ENCODE measurements around the gene WASL.

DNA sequence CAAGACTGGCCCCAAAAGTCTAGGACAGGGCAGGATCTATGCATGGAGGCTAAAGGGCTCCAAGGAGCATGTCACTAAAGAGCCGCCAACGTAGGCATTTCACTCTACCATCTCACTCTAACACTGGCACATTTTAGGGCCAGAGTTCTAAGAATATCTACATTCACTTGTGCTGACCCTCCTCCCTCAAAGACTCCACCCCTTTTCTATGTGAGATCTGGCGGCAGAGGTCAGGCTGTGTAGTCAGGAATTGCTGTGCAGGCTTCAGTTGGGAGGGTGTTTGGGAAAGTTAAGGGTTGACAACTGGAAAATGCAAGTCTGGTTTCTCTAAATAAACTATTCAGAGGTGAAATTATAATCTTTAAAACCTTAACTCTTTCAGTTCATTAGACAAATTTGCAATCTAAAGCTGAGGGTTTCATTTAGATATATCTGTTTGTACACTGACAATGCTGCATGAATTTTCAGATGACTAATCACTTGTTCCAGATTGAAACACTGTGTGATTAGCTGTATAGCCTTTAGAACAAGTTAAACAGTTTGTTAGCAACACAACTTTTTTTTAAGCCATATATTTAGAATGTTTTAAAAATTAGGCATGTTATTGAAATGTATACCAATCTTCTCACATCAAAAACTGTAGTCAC lies 74.9 kb downstream of the WASL start:
- TF ChIP-seq, protein P1, sequence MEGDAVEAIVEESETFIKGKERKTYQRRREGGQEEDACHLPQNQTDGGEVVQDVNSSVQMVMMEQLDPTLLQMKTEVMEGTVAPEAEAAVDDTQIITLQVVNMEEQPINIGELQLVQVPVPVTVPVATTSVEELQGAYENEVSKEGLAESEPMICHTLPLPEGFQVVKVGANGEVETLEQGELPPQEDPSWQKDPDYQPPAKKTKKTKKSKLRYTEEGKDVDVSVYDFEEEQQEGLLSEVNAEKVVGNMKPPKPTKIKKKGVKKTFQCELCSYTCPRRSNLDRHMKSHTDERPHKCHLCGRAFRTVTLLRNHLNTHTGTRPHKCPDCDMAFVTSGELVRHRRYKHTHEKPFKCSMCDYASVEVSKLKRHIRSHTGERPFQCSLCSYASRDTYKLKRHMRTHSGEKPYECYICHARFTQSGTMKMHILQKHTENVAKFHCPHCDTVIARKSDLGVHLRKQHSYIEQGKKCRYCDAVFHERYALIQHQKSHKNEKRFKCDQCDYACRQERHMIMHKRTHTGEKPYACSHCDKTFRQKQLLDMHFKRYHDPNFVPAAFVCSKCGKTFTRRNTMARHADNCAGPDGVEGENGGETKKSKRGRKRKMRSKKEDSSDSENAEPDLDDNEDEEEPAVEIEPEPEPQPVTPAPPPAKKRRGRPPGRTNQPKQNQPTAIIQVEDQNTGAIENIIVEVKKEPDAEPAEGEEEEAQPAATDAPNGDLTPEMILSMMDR (IDR thresholded peaks at IDR 0.05): no peak
- TF ChIP-seq POLR2A (IDR thresholded peaks at IDR 0.05): no peak
